Subcutaneous abdominal adipose tissue (tissue), 5 donors: Measurements from ENCODE around the gene COCH.

Experiments used
- H3K27ac ChIP-seq: one replicate; pipeline ENCODE4 v1.7.0; 2013; ENCODE audit warnings: low read depth, mild to moderate bottlenecking, inconsistent platforms, low read length, moderate library complexity
- H3K27me3 ChIP-seq, 5 donors: one replicate each; pipeline ENCODE4 v1.7.0; 2013; ENCODE audit warnings: low read length in 5 of 5, inconsistent platforms in 1 of 5; ENCODE audit not compliant: control insufficient read depth in 5 of 5, insufficient read depth in 4 of 5
- H3K36me3 ChIP-seq, 5 donors: one replicate each; pipeline ENCODE4 v1.7.0; 2013; ENCODE audit warnings: low read length in 5 of 5; ENCODE audit not compliant: control insufficient read depth in 5 of 5, insufficient read depth in 5 of 5
- H3K4me1 ChIP-seq, 5 donors: one replicate each; pipeline ENCODE4 v1.7.0; 2013; ENCODE audit warnings: low read length in 5 of 5, mild to moderate bottlenecking in 3 of 5, moderate library complexity in 1 of 5; ENCODE audit not compliant: control insufficient read depth in 5 of 5, insufficient read depth in 5 of 5
- H3K4me3 ChIP-seq, 5 donors: one replicate each; pipeline ENCODE4 v1.7.0; 2013; ENCODE audit warnings: low read length in 5 of 5, low read depth in 1 of 5
- H3K9ac ChIP-seq, 5 donors: one replicate each; pipeline ENCODE4 v1.7.0; 2013; ENCODE audit warnings: low read length in 5 of 5, mild to moderate bottlenecking in 4 of 5, moderate library complexity in 3 of 5
- H3K9me3 ChIP-seq, 5 donors: one replicate each; pipeline ENCODE4 v1.7.0; 2013; ENCODE audit warnings: low read length in 5 of 5; ENCODE audit not compliant: control insufficient read depth in 5 of 5
- donor health status: healthy.
- donor health status: healthy.
- donor health status: healthy.
- donor health status: healthy.
- donor health status: healthy.

Gene COCH

DNA sequence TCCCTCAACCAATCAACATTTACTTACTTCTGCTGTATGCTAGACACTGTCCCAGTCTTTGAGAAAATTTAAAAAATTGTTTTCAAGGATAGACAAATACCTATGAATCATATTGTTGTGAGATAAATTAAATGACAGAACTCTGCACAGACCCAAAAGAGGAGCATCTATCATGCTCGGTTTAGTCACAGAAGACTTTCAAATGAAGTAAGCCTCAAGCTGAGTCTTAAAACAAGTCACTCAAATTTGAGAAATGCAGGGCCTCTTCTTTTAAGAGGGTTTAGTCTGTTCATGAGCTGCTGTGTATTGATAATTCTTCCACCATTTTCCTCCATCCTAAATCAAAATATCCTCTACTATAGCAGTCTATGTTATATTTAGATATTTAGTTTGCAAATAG, 24.4 kb upstream of the COCH start:
- Histone ChIP-seq H3K36me3 (no peaks in the 10 kb centered on the region), H3K9me3 (no peaks in the 10 kb centered on the region), H3K4me3 (no peak overlapping the region), H3K4me1 (peaks cover 0 to 12% (median 10%) of the 10 kb centered on the region in 5 donors), H3K27ac (no peak overlapping the region), H3K9ac (no peak overlapping the region), H3K27me3 (no peaks in the 10 kb centered on the region)

- no peaks in the 10 kb centered on the region for H3K36me3 ChIP-seq
- H3K9ac ChIP-seq, result no peak overlapping the region
- H3K4me1 ChIP-seq, result peaks cover 0 to 7% (median 3%) of the 10 kb centered on the region in 5 donors
- no peaks in the 10 kb centered on the region for H3K9me3 ChIP-seq
- H3K4me3 ChIP-seq, result no peak overlapping the region
- no peaks in the 10 kb centered on the region for H3K27me3 ChIP-seq
- H3K27ac ChIP-seq, result no peak overlapping the region
Observed at GRCh38 chr14:30853946-30854345, 20.4 kb upstream of the COCH start.

DNA sequence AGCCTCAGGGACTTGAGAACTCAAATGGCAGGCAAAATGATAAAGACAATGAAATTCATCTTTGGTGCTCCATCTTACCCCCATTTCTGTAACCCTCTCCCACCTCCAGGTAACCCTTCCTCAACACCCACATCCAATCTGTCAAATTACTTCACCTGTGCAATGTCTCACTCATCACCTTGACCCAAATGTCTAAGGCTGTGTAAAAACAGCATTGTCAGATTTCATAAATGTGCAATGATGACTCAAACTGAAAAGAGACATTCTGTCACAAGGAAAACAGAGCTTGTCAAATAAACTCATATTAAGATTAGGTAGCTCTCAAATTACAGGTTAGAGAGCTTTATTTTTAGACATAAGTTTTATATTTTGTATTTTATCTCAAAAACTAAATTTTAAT, 19.9 kb upstream of the COCH start:
- peaks cover 0 to 1% (median 0%) of the 10 kb centered on the region in 5 donors for H3K4me1 ChIP-seq
- H3K9me3 ChIP-seq, result no peaks in the 10 kb centered on the region
- no peak overlapping the region for H3K27ac ChIP-seq
- no peaks in the 10 kb centered on the region for H3K36me3 ChIP-seq
- no peak overlapping the region for H3K9ac ChIP-seq
- H3K27me3 ChIP-seq, result no peaks in the 10 kb centered on the region
- H3K4me3 ChIP-seq, result no peak overlapping the region

DNA sequence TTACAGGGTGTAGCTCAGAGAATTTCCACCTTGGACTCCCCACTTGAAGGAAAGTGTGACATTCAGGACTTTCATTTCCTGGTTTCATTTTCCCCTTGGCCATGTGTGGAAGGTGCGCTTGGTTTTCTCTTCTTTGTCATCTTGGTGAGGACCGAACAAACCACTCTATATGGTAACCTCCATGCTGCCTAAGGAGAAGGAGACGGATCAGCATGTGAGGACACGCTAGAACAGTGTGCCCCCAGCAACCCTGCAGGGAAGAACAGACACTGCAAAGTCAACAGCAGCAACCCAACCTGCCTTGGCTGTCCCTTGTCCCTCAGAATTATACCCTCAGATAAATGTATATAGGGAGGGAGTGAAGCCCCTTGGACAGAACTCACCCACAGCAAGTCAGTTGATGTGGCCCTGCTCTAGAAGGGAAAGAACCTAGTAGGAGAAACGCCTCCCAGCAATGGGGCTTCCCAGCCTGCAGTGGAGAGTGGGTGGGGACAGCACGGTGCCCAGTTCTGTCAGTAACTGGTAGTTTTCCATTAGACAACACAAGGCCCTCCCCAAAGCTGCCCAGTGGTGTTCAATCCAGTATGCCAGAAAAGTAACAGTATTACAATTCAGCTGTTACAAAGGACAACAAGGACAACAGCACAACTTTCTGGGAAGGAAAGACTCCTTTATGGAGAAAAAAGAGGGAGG, 18.9 kb upstream of the COCH start:
- peaks cover 0 to 2% (median 0%) of the 10 kb centered on the region in 5 donors for H3K27me3 ChIP-seq
- H3K9me3 ChIP-seq, result no peaks in the 10 kb centered on the region
- no peak overlapping the region for H3K27ac ChIP-seq
- H3K4me1 ChIP-seq, result no peaks in the 10 kb centered on the region
- no peak overlapping the region for H3K9ac ChIP-seq
- H3K36me3 ChIP-seq, result no peaks in the 10 kb centered on the region
- no peak overlapping the region for H3K4me3 ChIP-seq

GRCh38 chr14:30861200-30861599, 13.2 kb upstream of the COCH start:
- peaks cover 0 to 2% (median 0%) of the 10 kb centered on the region in 5 donors for H3K27me3 ChIP-seq
- no peak overlapping the region for H3K27ac ChIP-seq
- H3K4me1 ChIP-seq, result no peaks in the 10 kb centered on the region
- H3K9me3 ChIP-seq, result peaks cover 0 to 3% (median 0%) of the 10 kb centered on the region in 5 donors
- no peaks in the 10 kb centered on the region for H3K36me3 ChIP-seq
- H3K9ac ChIP-seq, result no peak overlapping the region
- no peak overlapping the region for H3K4me3 ChIP-seq

- Histone ChIP-seq H3K9me3 (peaks cover 0 to 3% (median 0%) of the 10 kb centered on the region in 5 donors), H3K27me3 (peaks cover 0 to 2% (median 0%) of the 10 kb centered on the region in 5 donors), H3K27ac (no peak overlapping the region), H3K36me3 (no peaks in the 10 kb centered on the region), H3K4me3 (no peak overlapping the region), H3K4me1 (no peaks in the 10 kb centered on the region), H3K9ac (no peak overlapping the region)
Observed at GRCh38 chr14:30864934-30865333, 9.4 kb upstream of the COCH start.

- no peak overlapping the region for H3K9ac ChIP-seq
- no peaks in the 10 kb centered on the region for H3K9me3 ChIP-seq
- peaks cover 0 to 1% (median 0%) of the 10 kb centered on the region in 5 donors for H3K27me3 ChIP-seq
- H3K4me3 ChIP-seq, result no peak overlapping the region
- no peak overlapping the region for H3K27ac ChIP-seq
- H3K36me3 ChIP-seq, result no peaks in the 10 kb centered on the region
- peaks cover 0 to 2% (median 1%) of the 10 kb centered on the region in 5 donors for H3K4me1 ChIP-seq
Observed at GRCh38 chr14:30868736-30869135, 5.6 kb upstream of the COCH start.

DNA sequence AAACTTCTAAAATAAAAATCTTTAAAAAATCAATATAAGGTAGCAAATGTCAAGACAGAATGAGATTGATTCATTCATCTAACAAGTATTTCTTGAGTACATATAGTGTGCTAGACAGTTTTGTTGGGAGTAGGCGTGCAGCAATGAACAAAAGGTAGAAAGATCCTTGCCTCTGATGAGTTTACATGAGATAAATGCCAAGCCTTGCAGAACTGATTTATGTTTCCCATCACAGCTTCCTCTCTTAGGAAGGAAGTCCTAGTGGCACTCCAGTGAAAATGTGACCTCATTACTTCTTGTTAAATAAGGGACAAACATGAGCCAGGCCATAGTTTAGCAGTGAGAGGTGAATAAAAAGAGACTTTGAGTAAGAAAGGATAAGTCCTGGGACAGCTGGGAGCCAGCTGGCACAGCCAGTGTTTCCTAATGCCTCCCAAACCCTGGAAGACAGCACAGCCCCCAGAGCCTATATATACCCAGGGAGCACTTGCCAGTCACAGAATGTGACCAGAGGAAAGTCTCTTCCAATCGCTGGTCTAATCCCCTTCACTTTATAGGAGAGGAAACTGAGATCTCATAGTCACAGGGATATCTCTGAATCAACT, 4.7 kb upstream of the COCH start:
- Histone ChIP-seq H3K27me3 (peaks cover 0 to 5% (median under 1%) of the 10 kb centered on the region in 5 donors), H3K27ac (no peak overlapping the region), H3K4me1 (peaks cover 0 to 11% (median 8%) of the 10 kb centered on the region in 5 donors), H3K4me3 (no peak overlapping the region), H3K9me3 (no peaks in the 10 kb centered on the region), H3K9ac (no peak overlapping the region), H3K36me3 (no peaks in the 10 kb centered on the region)

DNA sequence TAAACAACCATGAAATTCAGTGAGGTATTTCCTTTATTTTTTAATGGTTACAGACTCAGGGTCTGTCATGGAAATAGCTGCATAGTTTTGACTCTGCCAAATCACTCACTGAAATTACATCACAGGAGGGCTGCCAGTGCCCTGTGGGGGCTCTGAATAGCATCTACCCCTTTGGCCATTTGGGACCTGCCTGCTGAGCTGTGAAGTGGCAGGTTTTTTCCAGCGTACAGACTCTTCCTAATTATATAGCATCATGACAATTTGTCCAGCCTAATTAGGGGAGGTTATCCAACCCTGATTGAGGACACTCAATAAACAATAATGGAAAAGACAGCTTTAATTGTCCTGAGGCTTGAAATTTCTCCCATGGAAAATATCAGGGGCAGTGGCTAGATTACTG, 1.8 kb upstream of the COCH start:
- Histone ChIP-seq H3K9ac (no peak overlapping the region), H3K9me3 (no peaks in the 10 kb centered on the region), H3K4me1 (peaks cover 0 to 22% (median 20%) of the 10 kb centered on the region in 5 donors), H3K4me3 (no peak overlapping the region), H3K27me3 (peaks cover 0 to 17% (median 13%) of the 10 kb centered on the region in 5 donors), H3K27ac (no peak overlapping the region), H3K36me3 (no peaks in the 10 kb centered on the region)

- Histone ChIP-seq H3K27me3 (peaks cover 0 to 17% (median 13%) of the 10 kb centered on the region in 5 donors), H3K27ac (no peak overlapping the region), H3K9me3 (no peaks in the 10 kb centered on the region), H3K9ac (peak overlapping the region in 2 of 5 donors; percentile 30 to 68), H3K36me3 (no peaks in the 10 kb centered on the region), H3K4me3 (peak overlapping the region; percentile 50 to 82 (median 66)), H3K4me1 (peaks cover 0 to 22% (median 20%) of the 10 kb centered on the region in 5 donors)
Observed at GRCh38 chr14:30873308-30874119, 845 bp upstream of the COCH start.
